SU-DHL-6 (cell line): Measurements from ENCODE around the gene SRP72.

Source experiments
- EZH2phosphoT487 ChIP-seq: fragments of 200-600 bp; sonication (generic), shearing (Covaris generic); conservative IDR thresholded peaks from 2 replicates; pipeline ENCODE4 v1.6.1; 2018; ENCODE audit warnings: mild to moderate bottlenecking, antibody characterized with exemption, low read length, moderate library complexity, mixed read lengths
- TF ChIP-seq, protein P1 (sequence below): fragments of 200-600 bp; sonication (generic); IDR thresholded peaks from one replicate; pipeline ENCODE4 v1.5.1; 2017; ENCODE audit warnings: antibody characterized with exemption, mild to moderate bottlenecking, low read length, moderate library complexity; ENCODE audit not compliant: insufficient read depth, poor library complexity, severe bottlenecking

DNA sequence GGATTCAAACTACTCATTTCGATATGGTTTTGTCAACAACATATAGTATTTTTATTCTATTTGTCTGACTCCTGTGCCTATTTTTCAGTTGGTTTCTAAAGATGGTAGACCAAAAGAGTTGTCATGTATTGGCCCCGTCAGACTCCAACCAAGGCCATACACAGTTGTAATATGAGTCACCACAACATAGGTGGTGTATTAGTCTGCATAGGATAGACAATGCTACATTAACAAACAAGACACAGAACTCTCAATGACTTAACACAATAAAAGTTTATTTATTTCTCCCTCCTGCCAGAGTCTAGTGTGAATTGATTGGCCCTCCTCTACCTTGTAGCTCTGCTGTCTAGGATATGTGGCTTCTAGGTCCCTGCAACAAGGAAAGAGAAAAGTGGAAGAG is 84.1 kb downstream of the SRP72 start:
- TF ChIP-seq, protein P1, sequence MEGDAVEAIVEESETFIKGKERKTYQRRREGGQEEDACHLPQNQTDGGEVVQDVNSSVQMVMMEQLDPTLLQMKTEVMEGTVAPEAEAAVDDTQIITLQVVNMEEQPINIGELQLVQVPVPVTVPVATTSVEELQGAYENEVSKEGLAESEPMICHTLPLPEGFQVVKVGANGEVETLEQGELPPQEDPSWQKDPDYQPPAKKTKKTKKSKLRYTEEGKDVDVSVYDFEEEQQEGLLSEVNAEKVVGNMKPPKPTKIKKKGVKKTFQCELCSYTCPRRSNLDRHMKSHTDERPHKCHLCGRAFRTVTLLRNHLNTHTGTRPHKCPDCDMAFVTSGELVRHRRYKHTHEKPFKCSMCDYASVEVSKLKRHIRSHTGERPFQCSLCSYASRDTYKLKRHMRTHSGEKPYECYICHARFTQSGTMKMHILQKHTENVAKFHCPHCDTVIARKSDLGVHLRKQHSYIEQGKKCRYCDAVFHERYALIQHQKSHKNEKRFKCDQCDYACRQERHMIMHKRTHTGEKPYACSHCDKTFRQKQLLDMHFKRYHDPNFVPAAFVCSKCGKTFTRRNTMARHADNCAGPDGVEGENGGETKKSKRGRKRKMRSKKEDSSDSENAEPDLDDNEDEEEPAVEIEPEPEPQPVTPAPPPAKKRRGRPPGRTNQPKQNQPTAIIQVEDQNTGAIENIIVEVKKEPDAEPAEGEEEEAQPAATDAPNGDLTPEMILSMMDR = no peak
- TF ChIP-seq EZH2phosphoT487 = no peak
